Stomach (tissue), 9 donors: ENCODE data around the gene KIAA1958. TPM values are rescaled to one million over a fixed set of nuclear protein-coding genes. Genes with fewer than 3 reads are reported as not detected.

Experiments
- DNase-seq, 2 donors: peaks; one replicate each; pipeline versions ENCODE4 v3.0.0 to v3.0.0-alpha.2; 2013 to 2019
- H3K27ac ChIP-seq, 5 donors: fragments of 200-600 bp in 4 of 5; sonication (generic) in 4 of 5; one replicate each; pipeline ENCODE4 v1.5.1; 2013 to 2019; ENCODE audit warnings: mild to moderate bottlenecking in 1 of 5, moderate library complexity in 1 of 5
- H3K27me3 ChIP-seq, 3 donors: fragments of 200-600 bp; sonication (generic); one replicate each; pipeline ENCODE4 v1.5.1; 2017 to 2019; ENCODE audit warnings: mixed run types in 1 of 3
- H3K36me3 ChIP-seq, 4 donors: fragments of 200-600 bp; sonication (generic); 1 replicate in 3 of 4; 2 replicates in 1 of 4; pipeline ENCODE4 v1.5.1; 2016 to 2019
- H3K4me1 ChIP-seq, 4 donors: fragments of 200-600 bp; sonication (generic); one replicate each; pipeline ENCODE4 v1.5.1; 2016 to 2019
- H3K4me3 ChIP-seq, 4 donors: fragments of 200-600 bp; sonication (generic) in 3 of 4; one replicate each; pipeline ENCODE4 v1.5.1; 2016 to 2019; ENCODE audit warnings: mild to moderate bottlenecking in 1 of 4
- H3K9me3 ChIP-seq, 4 donors: fragments of 200-600 bp; sonication (generic); one replicate each; pipeline ENCODE4 v1.5.1; 2016 to 2019
- EP300 ChIP-seq: sonication (generic); formaldehyde crosslinking; IDR thresholded peaks from one replicate; pipeline ENCODE4 v1.6.1; 2017; ENCODE audit warnings: antibody characterized with exemption
- POLR2A ChIP-seq, 4 donors: fragments of 450-650 bp; IDR thresholded peaks; one replicate each; pipeline ENCODE4 v1.6.1; 2016; ENCODE audit warnings: antibody characterized with exemption in 4 of 4, control low read depth in 2 of 4, mild to moderate bottlenecking in 1 of 4, moderate library complexity in 1 of 4
- POLR2AphosphoS5 ChIP-seq, 3 donors: sonication (generic); formaldehyde crosslinking; IDR thresholded peaks; one replicate each; pipeline ENCODE4 v1.6.1; 2016; ENCODE audit warnings: antibody characterized with exemption in 3 of 3
- WGBS, 5 donors: extraction: QIAGEN DNeasy Blood & Tissue Kit in 3 of 5; methylation state at CpG; one replicate each; pipeline versions ENCODE4 v1.1.5 to v1.1.7; 2013 to 2018; 5-methylcytosine and 5-hydroxymethylcytosine counted together
- intact Hi-C: fragments of 100-400 bp; cut with DNase I; formaldehyde crosslinking; loops from one replicate; pipeline ENCODE4 v1.15.1; 2023; ENCODE audit warnings: low total_unique reads
- polyA plus RNA-seq, 3 donors: library from polyadenylated mRNA; stranded (reverse); fragments of 200-250 nt; gene quantifications; one replicate each; pipeline ENCODE4 v1.2.3, GENCODE V29; 2013
- total RNA-seq, 5 donors: library from RNA; depleted of rRNA; stranded (reverse); fragments of >200 nt; gene quantifications; one replicate each; pipeline versions ENCODE4 v1.1.0 to v1.2.3, GENCODE V29; 2014 to 2016
- TF ChIP-seq, protein P1 (sequence below), 7 experiments: fragments of 450-650 bp in 4 of 7; fragments of 200-600 bp in 3 of 7; sonication (generic) in 3 of 7; IDR thresholded peaks; one replicate each; pipeline ENCODE4 v1.5.1; 2016 to 2019; ENCODE audit warnings: antibody characterized with exemption in 7 of 7, control low read depth in 2 of 7, mild to moderate bottlenecking in 1 of 7
- donor health status: healthy with polysubstance abuse.
- donor health status: Bipolar disorder and iron deficiency.
- donor health status: healthy.

Gene KIAA1958
- total and polyA plus RNA-seq, 8 donors = 0.60 to 77.7 (median 12.8) TPM

DNA sequence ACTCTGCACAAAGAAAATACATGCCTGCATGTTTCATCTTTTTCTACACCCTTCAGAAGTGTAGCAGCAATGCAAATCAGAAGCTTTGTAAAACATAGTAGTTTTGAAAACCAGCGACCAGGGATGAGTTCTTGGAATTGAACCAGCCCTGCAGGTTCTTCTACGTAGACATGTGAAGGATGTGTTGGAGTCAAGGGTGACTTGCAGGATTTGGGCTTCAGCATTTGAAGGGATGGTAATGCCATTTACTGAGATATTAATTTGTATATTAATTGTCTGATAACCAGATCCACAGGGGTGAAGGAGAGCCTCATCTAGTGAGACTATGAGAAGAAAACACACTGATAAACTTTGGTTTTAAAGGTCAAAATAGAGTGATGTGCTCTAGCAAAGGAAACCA lies 72.4 kb downstream of the KIAA1958 start:
- Histone ChIP-seq H3K36me3 (no peaks in the 10 kb centered on the region), H3K27me3 (no peaks in the 10 kb centered on the region), H3K4me3 (no peak overlapping the region), H3K27ac (no peak overlapping the region), H3K9me3 (no peaks in the 10 kb centered on the region), H3K4me1 (peaks cover 0 to 38% (median 19%) of the 10 kb centered on the region in 4 donors)
- TF ChIP-seq POLR2AphosphoS5 (IDR thresholded peaks at IDR 0.05) = no peak
- TF ChIP-seq POLR2A (IDR thresholded peaks at IDR 0.05) = no peak
- TF ChIP-seq, protein P1, sequence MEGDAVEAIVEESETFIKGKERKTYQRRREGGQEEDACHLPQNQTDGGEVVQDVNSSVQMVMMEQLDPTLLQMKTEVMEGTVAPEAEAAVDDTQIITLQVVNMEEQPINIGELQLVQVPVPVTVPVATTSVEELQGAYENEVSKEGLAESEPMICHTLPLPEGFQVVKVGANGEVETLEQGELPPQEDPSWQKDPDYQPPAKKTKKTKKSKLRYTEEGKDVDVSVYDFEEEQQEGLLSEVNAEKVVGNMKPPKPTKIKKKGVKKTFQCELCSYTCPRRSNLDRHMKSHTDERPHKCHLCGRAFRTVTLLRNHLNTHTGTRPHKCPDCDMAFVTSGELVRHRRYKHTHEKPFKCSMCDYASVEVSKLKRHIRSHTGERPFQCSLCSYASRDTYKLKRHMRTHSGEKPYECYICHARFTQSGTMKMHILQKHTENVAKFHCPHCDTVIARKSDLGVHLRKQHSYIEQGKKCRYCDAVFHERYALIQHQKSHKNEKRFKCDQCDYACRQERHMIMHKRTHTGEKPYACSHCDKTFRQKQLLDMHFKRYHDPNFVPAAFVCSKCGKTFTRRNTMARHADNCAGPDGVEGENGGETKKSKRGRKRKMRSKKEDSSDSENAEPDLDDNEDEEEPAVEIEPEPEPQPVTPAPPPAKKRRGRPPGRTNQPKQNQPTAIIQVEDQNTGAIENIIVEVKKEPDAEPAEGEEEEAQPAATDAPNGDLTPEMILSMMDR (IDR thresholded peaks at IDR 0.05) = no peak
- no peak for TF ChIP-seq EP300
- no peak for DNase-seq
- WGBS, 5 donors = 79 to 89% (median 82%) methylated on average over 2 of the region's 2 CpGs
- intact Hi-C loops = no loop called here

DNA sequence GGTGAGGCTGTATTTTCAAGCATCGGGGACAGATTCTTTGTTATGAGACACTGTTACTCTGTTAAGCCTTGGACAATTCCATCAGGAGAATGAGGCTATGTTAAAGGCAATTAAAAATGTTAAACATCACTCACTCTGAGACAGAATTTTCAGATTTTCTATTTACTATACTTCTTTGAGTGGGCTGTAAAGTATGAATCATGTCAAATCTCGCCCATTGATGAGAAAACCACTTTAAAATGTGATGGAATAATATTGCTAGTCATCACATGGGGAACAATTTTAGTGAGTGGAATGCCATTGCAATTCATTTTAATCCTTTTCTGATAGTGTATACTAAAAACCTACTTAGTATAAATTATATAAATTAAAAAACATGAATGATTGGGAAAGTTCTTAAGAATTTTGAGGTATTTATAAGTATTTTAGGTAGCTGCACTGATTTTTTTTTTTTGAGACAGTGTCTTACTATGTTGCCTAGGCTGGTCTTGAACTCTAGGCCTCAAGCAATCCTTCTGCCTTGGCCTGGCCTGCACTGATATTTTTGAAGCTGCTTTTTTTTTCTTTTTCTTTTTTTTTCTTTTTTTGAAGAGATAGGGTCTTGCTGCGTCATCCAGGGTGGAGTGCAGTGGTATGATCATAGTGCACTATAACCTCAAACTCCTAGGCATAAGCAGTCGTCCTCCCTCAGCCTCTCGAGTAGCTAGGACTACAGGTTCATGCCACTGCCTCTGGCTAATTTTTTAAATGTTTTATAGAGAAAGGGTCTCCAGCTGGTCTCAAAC lies 73.2 kb downstream of the KIAA1958 start:
- H3K36me3 ChIP-seq = no peaks in the 10 kb centered on the region
- no peaks in the 10 kb centered on the region for H3K9me3 ChIP-seq
- H3K4me1 ChIP-seq = peaks cover 0 to 31% (median 19%) of the 10 kb centered on the region in 4 donors
- 68 to 87% (median 77%) methylated on average over 5 of the region's 5 CpGs for WGBS, 5 donors
- TF ChIP-seq POLR2AphosphoS5 (IDR thresholded peaks at IDR 0.05) (no peak), EP300 (no peak), POLR2A (IDR thresholded peaks at IDR 0.05) (no peak)
- TF ChIP-seq, protein P1 (IDR thresholded peaks at IDR 0.05) = no peak
- H3K4me3 ChIP-seq = no peak overlapping the region
- DNase-seq = no peak
- no peak overlapping the region for H3K27ac ChIP-seq
- intact Hi-C loops = no loop called here
- H3K27me3 ChIP-seq = no peaks in the 10 kb centered on the region

DNA sequence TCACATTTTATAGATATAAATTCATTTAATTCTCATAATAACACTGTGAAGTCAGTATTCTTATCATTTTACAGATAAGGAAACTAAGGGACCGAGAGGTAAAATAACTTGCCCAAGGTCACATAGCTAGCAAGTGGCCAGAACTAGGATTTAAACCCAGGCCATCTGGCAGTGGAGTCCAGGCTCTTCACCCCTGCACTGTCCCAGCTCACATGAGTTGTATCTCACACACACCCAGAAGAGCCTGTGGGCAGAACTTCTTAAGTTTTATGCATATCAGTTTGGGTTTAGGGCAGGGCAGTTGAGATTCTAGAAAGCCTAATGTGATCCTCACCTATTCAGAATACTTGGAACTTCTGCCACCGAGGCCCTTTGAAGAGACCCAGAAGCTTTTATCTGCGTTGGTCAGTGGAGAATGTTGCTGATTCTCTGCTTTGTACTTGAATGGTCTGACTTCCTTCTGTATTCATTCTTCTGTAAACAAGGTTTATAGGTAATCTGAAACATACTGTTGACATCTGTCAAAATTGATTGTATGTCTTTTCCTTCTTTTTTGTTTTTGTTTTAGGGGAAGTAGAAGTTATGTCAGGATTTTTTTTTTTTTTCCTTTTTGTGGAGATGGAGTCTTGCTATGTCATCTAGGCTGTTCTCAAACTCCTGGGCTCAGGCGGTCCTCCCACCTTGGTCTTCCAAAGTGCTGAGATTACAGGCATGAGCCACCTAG lies 75.8 kb downstream of the KIAA1958 start:
- no peak for TF ChIP-seq POLR2A (IDR thresholded peaks at IDR 0.05)
- TF ChIP-seq POLR2AphosphoS5 (IDR thresholded peaks at IDR 0.05) = no peak
- no peak for TF ChIP-seq EP300
- TF ChIP-seq, protein P1 (IDR thresholded peaks at IDR 0.05) = no peak
- intact Hi-C loops = no loop called here
- Histone ChIP-seq H3K36me3 (no peaks in the 10 kb centered on the region), H3K4me3 (no peak overlapping the region), H3K9me3 (no peaks in the 10 kb centered on the region), H3K27ac (peak overlapping the region in 1 of 5 donors; percentile 4), H3K4me1 (peaks cover 0 to 12% (median 6%) of the 10 kb centered on the region in 4 donors), H3K27me3 (no peaks in the 10 kb centered on the region)
- DNase-seq = no peak
- WGBS, 5 donors = 44 to 63% (median 53%) methylated on average over 4 of the region's 4 CpGs

DNA sequence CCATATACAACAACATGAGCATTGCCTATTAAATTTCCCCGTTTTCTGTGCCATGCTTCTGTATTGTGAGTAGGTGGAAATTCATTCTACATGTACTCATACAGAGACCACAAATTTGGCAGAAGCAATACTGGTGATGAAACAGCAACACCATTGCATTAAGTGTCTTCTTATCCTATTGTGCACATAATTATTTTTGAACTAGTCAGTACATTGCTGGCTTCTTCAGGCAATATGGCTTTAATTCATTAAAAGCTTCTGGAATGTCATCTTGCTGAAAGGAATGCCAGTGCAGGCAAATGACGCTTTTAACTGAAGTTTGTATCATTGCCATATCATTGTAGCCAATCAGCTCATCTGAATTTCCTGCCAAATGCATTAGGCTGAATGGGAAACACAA lies 82.6 kb downstream of the KIAA1958 start:
- no peak for TF ChIP-seq EP300
- TF ChIP-seq POLR2AphosphoS5 (IDR thresholded peaks at IDR 0.05) = no peak
- TF ChIP-seq, protein P1 (IDR thresholded peaks at IDR 0.05) = no peak
- no peak for TF ChIP-seq POLR2A (IDR thresholded peaks at IDR 0.05)
- no peaks in the 10 kb centered on the region for H3K27me3 ChIP-seq
- 59 to 72% (median 62%) methylated on average over 2 of the region's 2 CpGs for WGBS, 5 donors

More for the DNA sequence above, 82.6 kb downstream of the KIAA1958 start:
- no peak for DNase-seq
- Histone ChIP-seq H3K27ac (no peak overlapping the region), H3K36me3 (peaks cover 0 to 3% (median 1%) of the 10 kb centered on the region in 4 donors), H3K4me3 (no peak overlapping the region), H3K9me3 (no peaks in the 10 kb centered on the region), H3K4me1 (peaks cover 0 to 33% (median 17%) of the 10 kb centered on the region in 4 donors)
- intact Hi-C loops = no loop called here
